CD4-positive, alpha-beta T cell treated with Interleukin-6 at 100 ng/mL for 8 hours (primary cell): Measurements from ENCODE around the gene RHBDD1.
"Not testable (repeated sequence)": the region's sequence is repeated elsewhere in the genome, so short reads cannot be mapped to it uniquely, and the experiment has no call there.

Experiments used
- DNase-seq: peaks from one replicate; pipeline ENCODE4 v3.0.0-alpha.2; 2020; ENCODE audit warnings: mixed read lengths, low spot score

The RHBDD1 gene

GRCh38 chr2:226799976-226800940, 35.6 kb upstream of the RHBDD1 start:
- no peak for DNase-seq

GRCh38 chr2:226800941-226801784, 34.7 kb upstream of the RHBDD1 start:
- peak; percentile 77 for DNase-seq

GRCh38 chr2:226802573-226802972, 33.3 kb upstream of the RHBDD1 start:
- peak; percentile 67 for DNase-seq

- DNase-seq, result no peak
Measured at GRCh38 chr2:226803410-226803809, 32.4 kb upstream of the RHBDD1 start.

GRCh38 chr2:226813148-226813701, 22.6 kb upstream of the RHBDD1 start:
- no peak for DNase-seq

- DNase-seq, result no peak
Measured at GRCh38 chr2:226818930-226819329, 16.9 kb upstream of the RHBDD1 start.

GRCh38 chr2:226825056-226825455, 10.8 kb upstream of the RHBDD1 start:
- no peak for DNase-seq

- no peak for DNase-seq
Measured at GRCh38 chr2:226828191-226828590, 7.7 kb upstream of the RHBDD1 start.

- DNase-seq, result no peak
Measured at GRCh38 chr2:226829721-226830631, 5.9 kb upstream of the RHBDD1 start.

- DNase-seq, result no peak
Measured at GRCh38 chr2:226831266-226831665, 4.6 kb upstream of the RHBDD1 start.

GRCh38 chr2:226832061-226832460, 3.8 kb upstream of the RHBDD1 start:
- DNase-seq, result no peak

GRCh38 chr2:226834880-226835279, 974 bp upstream of the RHBDD1 start:
- DNase-seq, result not testable (repeated sequence)

GRCh38 chr2:226835420-226835795, 446 bp upstream of the RHBDD1 start:
- DNase-seq, result no peak

GRCh38 chr2:226836548-226836885, 663 bp downstream of the RHBDD1 start:
- DNase-seq, result no peak

GRCh38 chr2:226837334-226837733, 1.5 kb downstream of the RHBDD1 start:
- DNase-seq, result no peak

GRCh38 chr2:226837787-226838603, 2.1 kb downstream of the RHBDD1 start:
- DNase-seq, result peak; percentile 9

GRCh38 chr2:226838722-226839121, 2.9 kb downstream of the RHBDD1 start:
- no peak for DNase-seq

GRCh38 chr2:226839161-226839560, 3.3 kb downstream of the RHBDD1 start:
- no peak for DNase-seq

- DNase-seq, result no peak
Measured at GRCh38 chr2:226839951-226840350, 4.1 kb downstream of the RHBDD1 start.

GRCh38 chr2:226843001-226843400, 7.1 kb downstream of the RHBDD1 start:
- DNase-seq, result not testable (repeated sequence)
